GM19043 (cell line): ENCODE measurements around the gene SLIT3.

ENCODE experiments used
- ATAC-seq: cut with Tn5 transposase; IDR thresholded peaks from one replicate; pipeline ENCODE4 v1.9.1; 2021; ENCODE audit warnings: low read depth; ENCODE audit not compliant: unreplicated experiment

Gene SLIT3

GRCh38 chr5:168674893-168675482 is 626.0 kb downstream of the SLIT3 start:
- ATAC-seq: no peak

- no peak for ATAC-seq
These were observed 628.1 kb downstream of the SLIT3 start for GRCh38 chr5:168672888-168673287.

- ATAC-seq: no peak
These were observed 628.9 kb downstream of the SLIT3 start for GRCh38 chr5:168672016-168672415.

GRCh38 chr5:168670881-168671575 is 629.9 kb downstream of the SLIT3 start:
- no peak for ATAC-seq

- ATAC-seq: no peak
These were observed 631.1 kb downstream of the SLIT3 start for GRCh38 chr5:168669668-168670378.

GRCh38 chr5:168669156-168669555 is 631.8 kb downstream of the SLIT3 start:
- no peak for ATAC-seq

GRCh38 chr5:168668078-168668477 is 632.9 kb downstream of the SLIT3 start:
- no peak for ATAC-seq

GRCh38 chr5:168667301-168667840 is 633.6 kb downstream of the SLIT3 start:
- no peak for ATAC-seq

GRCh38 chr5:168666356-168666755 is 634.6 kb downstream of the SLIT3 start:
- ATAC-seq: no peak

- ATAC-seq: no peak
These were observed 637.5 kb downstream of the SLIT3 start for GRCh38 chr5:168663276-168664004.

- ATAC-seq: no peak
These were observed 639.1 kb downstream of the SLIT3 start for GRCh38 chr5:168661593-168662485.

GRCh38 chr5:168660691-168661090 is 640.2 kb downstream of the SLIT3 start:
- ATAC-seq: no peak

- no peak for ATAC-seq
These were observed 641.6 kb downstream of the SLIT3 start for GRCh38 chr5:168659286-168659847.

GRCh38 chr5:168658394-168658793 is 642.5 kb downstream of the SLIT3 start:
- ATAC-seq: no peak

GRCh38 chr5:168656633-168657032 is 644.3 kb downstream of the SLIT3 start:
- no peak for ATAC-seq

- no peak for ATAC-seq
These were observed 645.6 kb downstream of the SLIT3 start for GRCh38 chr5:168655316-168655715.

GRCh38 chr5:168654211-168654721 is 646.7 kb downstream of the SLIT3 start:
- no peak for ATAC-seq

- no peak for ATAC-seq
These were observed 647.3 kb downstream of the SLIT3 start for GRCh38 chr5:168653626-168654025.

- ATAC-seq: no peak
These were observed 649.3 kb downstream of the SLIT3 start for GRCh38 chr5:168651648-168652047.
